Measurements from ENCODE around the gene LGI4. TPM values are rescaled to one million over a fixed set of nuclear protein-coding genes. Genes with fewer than 3 reads are reported as not detected.

LGI4 gene
- polyA plus RNA-seq (ENCODE audit: insufficient read length in 4 of 4) = 1 to 10 TPM; 2.9 to 4.0 (median 3.3) TPM

DNA sequence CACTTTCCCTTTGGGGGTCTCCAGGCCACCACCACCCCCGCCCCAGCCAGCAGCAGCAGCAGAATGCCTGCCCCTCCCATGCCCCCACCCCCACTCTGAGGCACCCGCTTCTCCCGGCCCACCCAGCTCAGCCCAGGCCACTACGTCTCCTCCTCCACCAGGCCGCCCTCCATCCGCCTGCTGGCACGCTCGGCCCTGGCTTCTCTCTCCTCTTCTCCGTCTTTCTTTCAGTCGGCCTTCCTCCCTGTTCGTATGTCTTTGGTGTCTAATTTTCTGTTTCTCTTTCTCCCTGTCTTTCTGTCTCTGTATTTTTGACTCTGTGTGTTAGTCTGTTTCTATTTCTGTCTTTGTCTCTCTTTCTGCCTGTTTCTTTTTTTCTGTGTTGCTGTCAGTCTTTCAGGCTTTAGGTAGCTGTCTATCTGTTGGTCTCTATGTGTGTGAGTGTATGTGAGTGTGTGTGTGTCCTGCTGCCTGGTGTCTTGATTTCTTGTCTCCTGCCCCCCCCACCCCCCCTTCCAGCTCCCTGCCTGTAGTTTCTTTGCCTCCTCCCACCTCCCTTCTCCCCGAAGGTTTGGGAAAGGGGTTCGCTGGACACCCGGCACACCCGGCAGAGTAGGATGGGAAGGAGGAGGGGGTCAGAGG is at the start of gene LGI4:
Gene LGI4 (minus strand): TSS at position 459 of the 642 bp plus-strand sequence. CDS start 379 bp downstream, at position 80.
- DNase-seq (ENCODE audit: low read depth in 4 of 4, low spot score in 2 of 4) = no peak

DNA sequence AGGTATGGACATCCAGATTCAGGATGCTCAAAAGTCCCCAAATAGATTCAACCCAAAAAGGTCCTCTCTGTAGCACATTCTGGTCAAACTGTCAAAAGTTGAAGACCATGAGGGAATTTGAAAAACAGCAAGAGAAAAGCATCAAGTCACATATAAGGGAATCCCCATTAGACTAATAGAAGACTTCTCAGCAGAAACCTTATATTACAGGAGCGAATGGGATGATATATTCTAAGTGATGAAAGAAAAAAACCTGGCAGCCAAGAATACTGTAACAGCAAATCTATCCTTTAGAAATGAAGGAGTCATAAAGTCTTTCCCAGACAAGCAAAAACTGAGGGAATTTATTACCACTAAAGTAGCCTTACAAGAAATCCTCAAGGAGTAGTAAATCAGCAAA is 49.4 kb upstream of the LGI4 start:
- no peak for DNase-seq (ENCODE audit: low read depth in 4 of 4, low spot score in 2 of 4)

DNA sequence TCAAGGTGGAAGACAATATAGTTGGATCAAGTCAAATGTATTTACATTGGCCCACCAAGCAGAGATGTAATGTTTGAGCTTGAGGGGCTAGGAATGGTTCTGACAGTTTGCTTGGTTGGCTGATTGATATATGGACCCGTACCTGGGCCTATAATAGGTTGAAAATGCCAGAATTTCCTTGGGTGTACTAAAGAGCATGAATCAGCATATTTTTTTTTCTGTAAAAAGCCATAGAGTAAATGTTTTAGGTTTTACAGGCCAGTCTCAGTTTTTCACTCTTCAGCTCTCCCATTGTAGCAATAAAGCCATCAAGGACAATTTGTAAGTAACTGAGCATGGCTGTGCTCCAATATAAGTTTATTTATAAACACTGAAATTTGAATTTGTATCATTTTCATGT is 46.5 kb upstream of the LGI4 start:
- no peak for DNase-seq (ENCODE audit: low read depth in 4 of 4, low spot score in 2 of 4)

DNA sequence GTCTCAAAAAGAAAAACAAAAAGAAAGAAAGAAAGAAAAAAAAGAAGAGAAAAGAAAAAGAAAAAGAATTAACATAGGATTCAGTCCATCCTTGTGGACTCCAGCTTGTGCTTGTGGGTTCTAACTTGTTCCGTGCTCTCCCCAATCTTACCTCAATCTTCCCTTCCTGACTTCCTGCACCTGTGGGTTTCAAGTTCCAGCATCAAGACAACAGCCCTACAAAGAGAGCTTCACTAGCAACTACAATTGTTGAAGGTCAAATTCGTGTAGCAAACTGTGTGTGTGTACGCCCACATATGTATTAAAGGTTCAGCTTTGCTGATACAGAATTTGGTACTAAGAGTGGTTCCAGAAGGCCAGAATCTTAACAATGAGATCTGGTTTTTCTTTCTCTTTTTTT is 45.0 kb upstream of the LGI4 start:
- DNase-seq (ENCODE audit: low read depth in 4 of 4, low spot score in 2 of 4) = no peak

DNA sequence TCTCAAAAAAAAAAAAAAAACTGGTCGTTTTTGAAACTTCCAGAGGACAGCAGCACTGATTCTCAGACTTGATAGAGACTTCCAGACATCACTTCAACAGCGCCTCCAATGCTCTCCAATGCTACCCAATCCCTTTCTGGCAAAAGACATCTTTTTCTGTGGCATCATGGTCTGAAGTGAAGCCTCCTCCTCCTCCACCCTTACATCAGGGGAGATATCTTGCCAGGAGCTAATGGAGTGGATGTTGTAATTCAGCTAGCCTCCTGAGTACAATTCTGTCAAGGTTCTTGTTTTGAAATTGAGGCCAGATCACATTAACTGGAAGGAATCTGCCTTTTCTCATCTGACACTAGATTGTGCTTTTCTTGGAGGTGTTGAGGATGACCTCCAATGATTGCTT is 43.8 kb upstream of the LGI4 start:
- no peak for DNase-seq (ENCODE audit: low read depth in 4 of 4, low spot score in 2 of 4)

DNA sequence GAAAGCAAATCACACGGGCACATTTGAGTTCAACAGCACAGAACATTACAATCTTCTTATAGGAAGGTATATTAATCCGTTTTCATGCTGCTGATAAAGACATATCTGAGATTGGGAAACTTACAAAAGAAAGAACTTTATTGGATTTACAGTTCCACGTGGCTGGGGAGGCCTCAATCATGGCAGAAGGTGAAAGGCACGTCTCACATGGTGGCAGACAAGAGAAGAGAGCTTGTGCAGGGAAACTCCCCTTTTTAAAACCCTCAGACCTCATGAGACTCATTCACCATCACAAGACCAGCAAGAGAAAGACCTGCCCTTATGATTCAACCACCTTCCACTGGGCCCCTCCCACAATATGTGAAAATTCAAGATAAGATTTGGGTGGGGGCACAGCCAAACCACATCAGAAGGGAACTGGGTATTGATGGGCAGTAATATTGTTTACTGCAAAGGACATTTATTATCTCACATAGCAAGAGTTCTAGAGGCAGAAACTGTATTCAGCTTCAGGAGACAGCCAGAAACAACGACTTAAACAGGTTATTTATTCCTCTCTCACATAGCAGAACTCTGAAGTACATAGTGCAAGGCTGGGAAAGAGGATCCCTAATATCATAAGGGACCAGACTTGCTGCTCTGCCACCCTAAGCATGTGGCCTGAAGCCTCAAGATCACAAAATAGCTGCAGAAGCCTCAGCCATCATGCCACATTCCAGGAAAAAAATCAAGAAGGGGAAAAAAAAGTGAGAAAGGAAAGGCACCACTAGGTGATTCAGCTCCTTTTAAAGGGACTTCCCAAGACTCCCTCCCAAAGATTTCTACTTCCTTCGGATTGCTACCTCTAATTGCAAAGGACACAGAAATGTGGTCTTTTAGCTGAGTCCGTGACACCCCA is 42.8 kb upstream of the LGI4 start:
- no peak for DNase-seq (ENCODE audit: low read depth in 4 of 4, low spot score in 2 of 4)

DNA sequence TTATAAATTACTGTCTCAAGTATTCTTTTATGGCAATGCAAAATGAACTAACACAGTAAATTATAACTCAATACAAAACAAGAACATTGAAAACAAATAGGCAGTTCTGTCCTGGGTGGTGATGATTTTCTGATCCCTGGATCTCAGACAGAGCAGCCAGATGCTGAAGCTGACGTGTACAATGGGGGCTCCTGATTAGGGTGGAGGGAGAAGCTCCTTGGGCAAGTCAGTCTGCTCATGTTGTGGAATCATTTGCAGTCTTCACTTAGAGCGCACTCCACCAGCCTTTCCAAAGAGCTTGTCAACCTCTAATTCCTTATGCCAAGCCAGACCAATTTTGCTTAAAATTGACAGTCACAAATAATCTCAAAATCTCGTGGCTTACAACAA is 41.3 kb upstream of the LGI4 start:
- no peak for DNase-seq (ENCODE audit: low read depth in 4 of 4, low spot score in 2 of 4)

DNA sequence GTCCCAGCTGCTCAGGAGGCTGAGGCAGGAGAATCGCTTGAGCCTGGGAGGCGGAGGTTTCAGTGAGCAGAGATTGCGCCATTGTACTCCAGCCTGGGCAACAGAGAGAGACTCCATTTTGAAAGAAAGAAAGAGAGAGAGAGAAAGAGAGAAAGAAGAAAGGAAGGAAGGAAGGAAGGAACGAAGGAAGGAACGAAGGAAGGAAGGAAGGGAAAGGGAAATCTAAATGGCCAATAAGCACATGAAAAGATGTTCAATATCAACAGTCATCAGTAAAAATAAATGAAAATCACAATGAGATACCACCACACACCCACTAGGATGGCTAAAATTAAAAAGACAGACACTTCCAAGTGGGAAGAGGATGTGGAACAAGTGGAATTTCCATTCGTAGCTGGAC is 39.4 kb upstream of the LGI4 start:
- no peak for DNase-seq (ENCODE audit: low read depth in 4 of 4, low spot score in 2 of 4)

DNA sequence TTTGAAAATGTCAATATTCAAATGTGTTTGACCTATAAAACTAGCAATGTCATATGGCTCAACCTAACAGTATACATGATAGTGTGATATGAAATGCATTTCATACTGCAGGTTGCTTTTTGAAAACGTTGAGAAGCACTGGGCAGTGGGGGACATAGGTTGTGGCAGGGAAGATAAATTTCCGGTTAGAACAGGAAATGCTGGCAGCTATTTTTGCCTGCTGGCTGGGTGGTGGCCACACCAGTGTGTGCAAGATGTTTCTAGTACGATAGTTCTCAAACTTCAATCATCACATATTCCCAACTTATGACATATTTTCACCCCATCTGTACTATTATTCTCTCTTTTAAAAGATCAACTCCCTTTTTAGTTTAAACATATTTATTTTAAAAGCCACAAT is 36.9 kb upstream of the LGI4 start:
- DNase-seq (ENCODE audit: low read depth in 4 of 4, low spot score in 2 of 4) = no peak

DNA sequence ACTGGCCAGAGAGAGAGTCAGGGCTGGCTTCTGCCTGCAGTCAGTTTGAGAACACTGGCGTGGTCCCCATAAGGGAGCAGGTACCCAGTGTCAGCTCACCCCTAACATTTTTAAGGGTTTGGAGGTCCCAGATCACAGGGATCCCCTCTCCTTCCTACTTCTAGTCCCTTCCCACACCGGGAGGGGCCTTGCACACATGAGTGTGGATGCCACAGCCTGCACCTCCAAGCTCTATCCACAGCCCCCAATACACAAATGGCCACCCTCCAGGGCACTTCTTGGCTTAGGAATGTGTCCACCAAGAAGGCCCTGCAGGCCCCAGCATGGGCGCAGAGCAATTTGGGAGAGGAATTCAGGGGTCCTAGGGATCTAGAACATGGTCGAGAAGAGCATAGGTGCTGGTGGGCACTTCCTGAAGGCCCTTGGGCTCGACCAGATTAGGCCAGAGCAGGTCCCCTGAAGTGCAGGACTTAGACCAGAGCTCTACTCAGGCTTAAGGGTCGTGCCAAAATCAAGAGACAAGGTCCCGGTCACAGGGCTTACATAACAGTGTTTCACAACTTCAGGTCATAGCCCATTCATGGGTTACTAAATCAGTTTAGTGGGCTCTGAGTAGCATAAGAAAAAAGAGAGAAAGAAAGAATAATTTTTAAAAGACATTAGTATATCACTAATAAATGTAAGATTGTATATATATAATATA is 35.7 kb upstream of the LGI4 start:
- DNase-seq (ENCODE audit: low read depth in 4 of 4, low spot score in 2 of 4) = no peak

DNA sequence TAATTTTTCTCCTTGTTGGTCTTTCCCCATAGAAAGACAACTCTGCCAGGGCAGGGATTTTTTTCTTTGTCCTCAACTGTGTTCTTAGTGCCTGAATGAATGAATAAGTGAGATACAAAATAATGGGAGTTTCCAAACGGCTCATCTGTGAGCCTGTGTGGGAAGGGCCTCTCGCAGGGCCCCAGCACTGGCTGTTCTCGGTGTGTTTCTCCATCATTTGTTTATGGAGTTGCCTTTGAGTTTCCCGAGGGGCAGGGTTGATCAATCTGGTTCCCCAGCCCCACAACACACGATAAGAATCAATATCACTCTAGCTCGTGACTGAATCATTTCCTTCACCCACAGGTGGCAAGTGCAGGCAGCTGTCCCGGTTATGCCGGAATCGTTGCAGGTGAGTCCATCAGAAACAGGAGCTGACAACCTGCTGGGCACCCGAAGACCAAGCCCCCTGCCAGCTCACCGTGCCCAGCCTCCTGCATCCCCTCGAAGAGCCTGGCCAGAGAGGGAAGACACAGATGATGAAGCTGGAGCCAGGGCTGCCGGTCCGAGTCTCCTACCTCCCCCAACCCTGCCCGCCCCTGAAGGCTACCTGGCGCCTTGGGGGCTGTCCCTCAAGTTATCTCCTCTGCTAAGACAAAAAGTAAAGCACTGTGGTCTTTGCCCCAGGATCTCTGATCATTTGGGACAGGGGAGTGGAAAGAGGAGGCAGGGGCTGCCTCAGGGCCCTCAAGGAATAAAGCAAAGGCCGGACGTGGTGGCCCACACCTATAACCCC is 34.5 kb upstream of the LGI4 start:
- no peak for DNase-seq (ENCODE audit: low read depth in 4 of 4, low spot score in 2 of 4)

DNA sequence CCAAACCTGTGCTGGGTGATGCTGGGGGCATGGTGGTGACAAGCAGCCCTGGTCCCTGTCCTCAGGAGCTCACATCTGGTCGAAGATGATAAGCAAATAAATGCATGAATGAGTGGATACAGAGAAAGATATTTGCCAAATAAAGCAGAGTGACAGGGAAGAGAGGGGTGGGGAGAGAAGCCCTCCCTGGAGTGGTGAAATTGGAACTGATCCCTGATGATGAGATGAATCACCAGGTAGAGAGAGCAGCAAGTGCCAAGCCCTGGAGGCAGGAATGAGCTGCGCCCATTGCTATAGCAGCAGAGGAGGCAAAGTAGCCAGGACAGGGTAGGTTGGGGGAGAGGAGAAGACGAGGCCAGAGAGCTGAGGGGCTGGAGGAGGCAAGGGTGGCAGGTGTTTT is 33.3 kb upstream of the LGI4 start:
- DNase-seq (ENCODE audit: low read depth in 4 of 4, low spot score in 2 of 4) = no peak

DNA sequence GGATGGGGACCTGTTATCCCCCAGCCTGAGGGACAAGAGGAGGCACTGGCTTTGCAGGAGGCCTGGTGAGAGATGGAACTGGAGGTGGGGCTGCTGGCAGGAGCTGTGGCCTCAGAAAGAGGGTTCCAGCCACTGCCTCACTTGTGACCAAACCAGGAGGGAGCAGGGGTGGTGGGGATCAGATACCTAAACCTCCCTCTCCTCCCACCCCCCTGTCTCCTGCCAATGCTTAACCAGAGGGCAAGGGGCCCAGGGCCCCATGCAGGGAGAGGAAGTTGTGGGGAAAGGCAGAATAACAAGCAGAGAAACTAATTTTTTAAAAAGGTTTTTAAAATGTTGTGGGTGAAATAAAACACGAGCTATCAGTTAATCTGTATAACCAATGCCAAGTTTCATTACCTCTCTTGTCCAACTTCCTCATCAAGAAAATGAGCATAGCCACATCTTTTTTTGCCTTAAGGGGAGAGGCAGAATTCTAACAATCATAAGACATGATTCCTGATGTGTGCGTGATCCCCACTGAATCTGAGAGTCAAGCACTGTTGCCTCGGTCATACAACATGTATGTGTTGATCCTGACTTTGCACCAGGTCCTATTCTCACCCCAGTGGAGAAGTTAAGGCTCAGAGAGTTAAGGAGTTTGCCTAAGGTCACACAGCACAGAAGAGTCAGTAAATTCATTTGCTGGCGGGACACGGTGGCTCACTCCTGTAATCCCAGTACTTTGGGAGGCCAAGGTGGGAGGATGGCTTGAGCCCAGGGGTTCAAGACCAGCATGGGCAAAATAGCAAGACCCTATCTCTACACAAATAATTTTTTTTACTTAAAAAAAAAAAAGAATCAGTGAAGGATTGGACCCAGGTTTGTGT is 32.6 kb upstream of the LGI4 start:
- no peak for DNase-seq (ENCODE audit: low read depth in 4 of 4, low spot score in 2 of 4)

DNA sequence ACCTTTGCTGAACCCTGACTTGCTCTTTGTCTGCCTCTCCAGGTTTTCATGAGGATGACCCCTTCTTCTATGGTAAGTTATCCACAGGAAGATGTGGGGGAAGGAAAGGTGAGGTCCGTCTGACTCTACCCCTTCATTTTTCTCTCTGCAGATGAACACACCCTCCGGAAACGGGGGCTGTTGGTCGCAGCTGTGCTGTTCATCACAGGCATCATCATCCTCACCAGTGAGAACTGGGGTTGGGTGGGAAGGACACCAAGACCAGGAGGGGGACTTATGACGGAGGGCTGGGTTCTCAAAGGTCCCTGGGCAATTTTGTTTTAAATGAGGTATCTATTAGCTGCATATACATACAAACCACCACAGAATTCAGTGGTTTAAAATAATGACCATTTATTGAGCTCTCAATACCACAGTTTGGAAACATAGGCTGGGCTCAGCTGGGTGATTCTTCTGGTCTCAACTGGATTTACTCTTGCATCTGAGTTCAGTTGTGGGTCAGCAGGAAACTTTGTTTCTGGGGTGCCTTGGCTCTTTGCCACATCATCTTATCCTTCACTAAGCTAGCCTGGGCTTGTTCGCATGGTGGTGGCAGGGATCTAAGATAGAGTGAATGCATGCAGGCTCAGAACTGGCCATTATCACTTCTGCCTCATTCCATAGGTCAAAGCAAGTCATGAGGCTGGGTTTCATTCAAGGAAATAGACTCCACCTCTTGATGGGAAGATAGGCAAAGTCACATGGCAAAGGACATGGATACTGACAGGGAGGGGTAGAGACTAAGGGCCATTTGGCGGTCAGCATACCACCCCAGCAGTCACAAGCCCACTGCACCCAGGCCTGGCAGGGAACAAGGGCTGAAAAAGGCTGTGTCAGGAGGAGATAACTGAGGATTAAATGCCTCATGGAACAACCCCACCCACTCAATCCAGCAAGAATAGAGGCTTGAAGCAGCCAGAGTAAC is 31.5 kb upstream of the LGI4 start:
- DNase-seq (ENCODE audit: low read depth in 4 of 4, low spot score in 2 of 4) = no peak

DNA sequence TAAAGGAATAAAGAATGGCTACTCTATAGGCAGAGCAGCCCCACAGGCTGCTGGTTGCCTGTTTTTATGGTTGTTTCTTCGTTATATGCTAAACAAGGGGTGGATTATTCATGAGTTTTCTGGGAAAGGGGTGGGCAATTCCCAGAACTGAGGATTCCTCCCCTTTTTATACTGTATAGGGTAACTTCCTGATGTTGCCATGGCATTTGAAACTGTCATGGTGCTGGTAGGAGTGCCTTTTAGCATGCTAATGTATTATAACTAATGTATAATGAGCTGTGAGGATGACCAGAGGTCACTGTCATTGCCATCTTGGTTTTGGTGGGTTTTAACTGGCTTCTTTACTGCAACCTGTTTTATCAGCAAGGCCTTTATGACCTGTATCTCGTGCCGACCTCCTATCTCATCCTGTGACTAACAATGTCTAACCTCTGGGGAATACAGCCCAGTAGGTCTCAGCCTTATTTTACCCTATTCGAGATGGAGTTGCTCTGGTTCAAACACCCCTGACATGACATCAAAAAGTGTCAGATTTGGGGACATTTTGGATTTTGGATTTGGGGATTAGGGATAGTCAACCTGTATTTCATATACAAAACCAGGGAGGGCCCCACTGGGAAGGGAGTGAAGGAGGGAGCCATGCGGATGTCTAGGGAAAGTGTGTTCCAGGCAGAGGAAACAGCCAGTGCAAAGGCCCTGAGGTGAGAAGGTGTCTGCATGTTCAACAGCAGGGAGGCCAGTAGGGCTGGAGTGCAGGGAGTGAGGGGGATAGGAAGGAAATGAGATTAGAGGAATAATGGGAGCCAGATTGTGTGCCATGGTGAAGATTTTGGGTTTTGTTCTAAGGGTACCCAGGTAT is 30.6 kb upstream of the LGI4 start:
- no peak for DNase-seq (ENCODE audit: low read depth in 4 of 4, low spot score in 2 of 4)

DNA sequence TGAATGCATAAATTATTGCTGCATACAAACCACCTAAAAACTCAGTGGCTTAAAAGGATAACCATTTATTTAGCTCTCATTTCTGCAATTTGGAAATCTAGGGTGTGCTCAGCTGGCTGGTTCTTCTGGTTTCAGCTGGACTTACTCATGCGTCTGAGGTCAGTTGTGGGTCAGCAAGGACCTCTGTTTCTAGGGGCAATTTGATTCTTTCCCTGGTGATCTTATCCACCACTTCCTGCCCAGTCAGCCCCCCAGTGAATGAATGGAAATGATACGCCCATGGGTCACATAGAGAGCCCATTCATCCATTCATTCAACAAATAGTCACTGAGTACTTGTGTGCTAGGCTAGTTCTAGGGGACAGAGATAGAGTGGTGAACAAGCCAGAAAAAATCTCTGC is 29.6 kb upstream of the LGI4 start:
- DNase-seq (ENCODE audit: low read depth in 4 of 4, low spot score in 2 of 4) = no peak

DNA sequence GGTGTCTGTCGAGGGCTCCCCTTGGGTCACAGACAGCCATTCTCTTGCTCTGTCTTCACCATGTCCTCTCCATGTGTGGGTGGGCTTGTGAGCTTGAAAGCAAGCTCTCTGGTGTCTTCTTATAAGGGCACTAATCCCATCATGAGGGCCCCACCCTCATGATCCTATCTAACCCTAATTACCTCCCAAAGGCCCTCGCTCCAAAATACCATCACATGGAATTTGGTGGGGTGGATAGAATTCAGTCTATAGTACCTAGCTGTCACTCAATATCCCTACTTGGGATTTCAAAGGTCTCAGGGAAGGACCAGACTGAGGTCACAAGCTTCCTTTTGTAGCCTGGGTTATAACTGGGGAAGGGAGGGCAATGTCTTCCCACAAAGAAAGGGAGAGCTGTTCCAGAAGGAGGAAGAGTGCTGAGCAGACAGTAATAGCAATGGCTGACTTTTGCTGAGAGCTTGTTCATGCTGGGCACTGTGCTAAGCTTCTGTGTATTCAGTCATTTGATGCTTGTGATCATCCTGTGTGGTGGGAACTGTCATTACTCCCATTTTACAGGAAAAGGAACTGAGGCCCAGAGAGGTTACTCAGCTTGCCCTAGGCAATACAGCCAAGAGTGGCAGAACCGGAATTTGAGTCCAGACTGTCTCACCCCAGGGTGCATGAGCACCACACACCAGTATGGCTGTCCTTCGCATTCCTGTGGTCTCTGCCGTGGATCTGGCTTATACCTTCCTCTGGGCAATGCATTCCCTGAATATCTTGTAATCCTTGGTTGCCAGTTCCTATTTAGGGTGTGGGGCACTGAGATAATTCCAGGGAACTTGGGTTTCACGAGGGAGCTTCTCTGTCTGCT is 27.8 kb upstream of the LGI4 start:
- DNase-seq (ENCODE audit: low read depth in 4 of 4, low spot score in 2 of 4) = no peak

Data from left renal cortex interstitium (tissue), 4 donors.